Right renal pelvis (tissue), 4 donors: ENCODE measurements around the gene CCDC127. TPM values are rescaled to one million over a fixed set of nuclear protein-coding genes. Genes with fewer than 3 reads are reported as not detected.
"Not testable (repeated sequence)": the region's sequence is repeated elsewhere in the genome, so short reads cannot be mapped to it uniquely, and the experiment has no call there.

Experiments used
- DNase-seq, 4 donors: peaks; one replicate each; pipeline ENCODE4 v3.0.0-alpha.2; 2013; ENCODE audit warnings: low read depth in 4 of 4, low spot score in 3 of 4, missing footprints in 1 of 4
- polyA plus RNA-seq, 4 donors: library from polyadenylated mRNA; unstranded; fragments of 120-200 nt; gene quantifications; one replicate each; pipeline ENCODE4 v1.2.1, GENCODE V29; 2013; ENCODE audit not compliant: insufficient read length in 4 of 4

CCDC127 gene
- polyA plus RNA-seq, 4 donors, result 12.8 to 16.8 (median 14.1) TPM

DNA sequence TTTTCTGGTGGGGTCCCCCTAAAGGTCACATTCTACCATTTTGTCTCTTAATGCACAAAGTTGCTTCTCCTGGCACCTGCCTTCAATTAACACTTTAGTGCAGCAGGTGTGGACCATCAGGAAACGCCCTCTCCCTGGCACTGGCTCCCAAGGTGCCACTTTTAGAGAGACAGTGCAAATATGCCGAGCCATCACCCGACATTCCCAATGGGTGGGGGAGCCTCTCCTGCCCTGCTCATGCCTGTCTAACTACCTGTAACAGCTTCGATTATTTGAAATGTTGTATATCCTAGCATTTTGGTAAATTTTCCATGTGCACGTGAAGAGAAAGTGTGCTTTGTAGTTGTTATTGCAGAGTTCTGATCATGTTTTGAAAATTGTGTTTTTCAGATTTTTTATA is 39.8 kb downstream of the CCDC127 start:
- DNase-seq, result no peak

DNA sequence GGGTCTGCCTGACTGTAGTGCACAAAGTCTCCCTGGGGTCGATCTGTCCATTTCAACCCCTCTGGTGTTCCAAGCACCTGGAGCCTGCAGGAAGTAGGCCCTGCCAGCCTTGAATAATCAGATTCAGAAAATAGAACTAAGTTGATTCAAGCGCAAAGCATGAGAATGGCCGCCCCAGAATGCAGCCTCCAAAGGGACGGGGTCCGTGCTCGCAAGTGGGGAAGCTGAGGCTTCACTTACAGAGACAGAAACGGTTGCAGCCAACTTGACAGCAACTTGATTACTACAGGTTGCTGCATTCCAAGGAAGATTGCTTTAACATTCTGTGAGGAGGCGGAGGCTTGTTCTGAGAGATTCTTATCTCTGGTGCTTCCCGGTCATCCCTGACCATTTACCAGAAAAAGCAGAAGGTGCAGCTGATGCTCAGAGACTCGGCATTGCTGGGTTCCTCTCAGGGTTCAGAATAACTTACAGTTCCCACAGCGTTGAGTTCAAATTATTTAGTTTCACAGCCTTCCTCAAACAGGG is 41.6 kb downstream of the CCDC127 start:
- no peak for DNase-seq

DNA sequence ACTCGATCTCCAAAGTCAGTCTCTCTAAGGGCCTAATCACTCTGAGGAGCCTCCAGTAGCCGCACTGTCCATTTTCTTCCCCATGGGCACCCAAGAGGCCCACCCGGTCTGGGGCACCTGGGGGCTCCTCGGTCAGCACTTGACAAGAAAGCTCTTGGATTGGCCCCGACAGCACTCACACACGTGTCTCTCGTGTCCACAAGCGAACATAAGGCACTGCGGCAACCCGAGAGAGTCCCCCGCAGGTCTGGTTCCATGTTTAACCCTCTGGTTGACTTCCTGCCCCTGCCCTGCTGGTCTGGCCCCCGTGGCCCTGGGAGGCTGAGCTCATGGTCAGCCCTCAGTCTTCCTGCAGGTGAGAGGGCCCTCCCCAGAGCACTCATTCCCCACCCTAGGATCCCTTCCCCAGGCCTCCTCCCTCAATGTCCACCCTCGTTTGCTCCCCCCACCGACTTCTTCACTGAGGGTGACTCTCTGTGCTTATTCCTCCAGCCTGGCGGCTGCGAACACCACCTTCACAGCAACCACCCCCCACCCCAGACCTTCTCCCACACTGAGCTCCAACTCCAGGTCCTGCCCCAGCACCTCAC is 43.0 kb downstream of the CCDC127 start:
- DNase-seq, result no peak

DNA sequence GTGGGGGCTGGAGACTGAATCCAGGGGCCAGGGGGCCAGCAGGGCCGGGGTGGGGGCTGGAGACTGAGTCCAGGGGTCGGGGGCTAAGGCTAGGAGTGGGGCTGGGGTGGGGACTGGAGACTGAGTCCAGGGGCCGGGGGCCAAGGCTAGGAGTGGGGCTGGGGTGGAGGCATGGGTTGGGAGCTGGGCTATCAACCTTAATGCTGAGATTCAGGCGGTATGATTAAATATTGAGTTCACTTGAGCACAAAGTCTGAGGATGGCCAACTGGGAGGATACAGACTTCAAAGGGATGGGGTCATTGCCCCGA is 43.7 kb downstream of the CCDC127 start:
- DNase-seq, result no peak

DNA sequence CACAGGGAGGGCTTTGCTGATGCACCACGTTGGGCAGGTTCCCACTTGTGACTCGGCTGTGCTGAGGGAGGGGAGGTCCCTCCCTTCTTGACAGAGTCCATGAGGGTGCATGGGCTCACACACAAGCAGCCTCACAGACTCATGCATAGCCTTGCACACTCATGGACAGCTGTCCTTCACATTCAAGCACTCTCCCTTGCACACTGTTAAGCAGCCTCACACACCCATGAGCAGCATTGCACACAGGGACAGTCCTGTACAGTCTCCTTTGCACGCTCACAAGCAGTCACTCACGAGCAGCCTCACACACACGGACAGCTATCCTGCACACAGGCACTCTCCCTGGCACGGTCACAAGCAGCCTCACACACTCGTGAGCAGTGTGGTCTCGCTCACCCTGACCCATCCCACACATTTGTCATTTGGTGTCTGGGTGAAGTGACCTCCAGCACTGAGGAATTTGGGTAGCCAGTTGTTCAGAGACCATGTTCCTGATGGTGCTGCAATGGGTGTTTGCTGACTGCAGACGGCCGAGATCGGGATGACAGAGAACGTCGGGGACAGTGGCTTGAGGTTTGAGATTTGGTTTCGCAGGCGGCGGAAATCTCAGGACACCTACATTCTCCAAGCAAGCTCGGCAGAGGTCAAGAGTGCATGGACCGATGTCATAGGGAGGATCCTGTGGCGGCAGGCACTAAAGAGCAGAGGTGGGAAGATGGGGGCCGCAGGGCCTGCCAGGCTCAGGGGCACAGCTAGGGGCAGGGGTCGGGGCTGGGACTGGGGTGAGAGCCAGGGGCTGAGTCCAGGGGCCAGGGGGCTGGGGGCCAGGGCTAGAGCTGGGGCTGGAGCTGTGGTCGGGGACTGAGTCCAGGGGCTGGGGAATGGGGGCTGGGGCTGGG is 44.3 kb downstream of the CCDC127 start:
- no peak for DNase-seq

DNA sequence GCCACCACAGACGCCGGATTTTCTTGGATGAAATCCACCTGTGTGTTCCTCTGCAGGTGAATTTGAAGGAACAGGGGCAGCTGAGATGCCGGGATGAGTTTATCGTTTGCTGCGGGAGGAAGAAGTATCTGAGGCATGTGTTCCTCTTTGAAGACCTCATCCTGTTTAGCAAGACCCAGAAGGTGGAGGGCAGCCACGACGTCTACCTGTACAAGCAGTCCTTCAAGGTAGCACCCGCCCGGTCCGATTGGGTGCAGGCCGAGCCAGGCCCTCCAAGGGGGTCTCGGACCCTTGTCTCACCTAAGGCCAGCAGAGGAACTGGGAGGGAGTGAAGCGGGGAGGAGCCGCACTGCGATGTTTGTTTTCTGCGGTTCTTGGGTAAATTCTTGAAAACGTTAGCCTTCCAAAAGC is 45.1 kb downstream of the CCDC127 start:
- no peak for DNase-seq

DNA sequence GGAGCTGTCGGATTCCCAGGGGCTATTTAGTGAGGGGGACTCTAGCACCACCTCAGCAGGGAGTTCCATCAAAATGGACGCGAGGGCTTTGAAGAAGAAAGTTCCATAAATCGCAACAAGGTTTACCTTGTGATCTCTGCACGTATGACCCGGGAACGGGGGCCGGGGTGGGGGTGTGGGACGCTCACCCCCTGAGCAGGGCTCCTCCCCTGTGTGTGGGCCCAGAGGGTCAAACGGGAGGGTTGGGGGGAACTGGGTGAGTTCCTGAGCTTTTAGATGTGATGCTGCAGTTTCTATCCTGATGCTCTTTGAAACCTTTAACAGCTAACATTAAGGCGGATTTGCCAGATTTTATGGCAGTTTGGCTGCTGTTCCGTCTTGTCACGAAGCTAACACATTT is 45.5 kb downstream of the CCDC127 start:
- no peak for DNase-seq

DNA sequence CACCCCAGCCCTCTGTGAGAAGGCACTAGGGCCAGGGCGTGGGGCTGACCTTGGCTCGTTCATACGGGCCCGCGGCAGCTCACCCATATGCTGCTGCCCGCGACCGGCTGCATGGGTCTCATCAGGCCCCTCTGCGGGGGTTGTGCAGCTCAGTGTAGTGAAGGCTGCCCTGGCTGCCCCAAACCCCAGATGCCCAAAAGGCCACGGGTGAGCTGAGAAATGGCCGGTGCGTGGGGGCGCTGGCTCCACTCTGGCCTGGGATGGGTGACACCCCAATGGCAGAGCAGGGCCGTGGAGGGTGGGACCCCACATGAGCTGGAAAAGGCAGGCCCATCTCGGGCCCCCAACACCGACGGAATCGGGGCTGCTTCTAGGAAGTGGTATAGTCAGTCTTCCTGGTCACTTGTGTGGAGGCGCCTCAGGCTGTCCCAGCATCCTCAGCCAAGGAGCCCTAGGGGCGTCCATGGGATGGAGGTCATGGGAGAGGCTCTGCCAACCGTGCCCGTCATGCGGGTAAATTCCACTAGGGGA is 46.1 kb downstream of the CCDC127 start:
- DNase-seq, result no peak

DNA sequence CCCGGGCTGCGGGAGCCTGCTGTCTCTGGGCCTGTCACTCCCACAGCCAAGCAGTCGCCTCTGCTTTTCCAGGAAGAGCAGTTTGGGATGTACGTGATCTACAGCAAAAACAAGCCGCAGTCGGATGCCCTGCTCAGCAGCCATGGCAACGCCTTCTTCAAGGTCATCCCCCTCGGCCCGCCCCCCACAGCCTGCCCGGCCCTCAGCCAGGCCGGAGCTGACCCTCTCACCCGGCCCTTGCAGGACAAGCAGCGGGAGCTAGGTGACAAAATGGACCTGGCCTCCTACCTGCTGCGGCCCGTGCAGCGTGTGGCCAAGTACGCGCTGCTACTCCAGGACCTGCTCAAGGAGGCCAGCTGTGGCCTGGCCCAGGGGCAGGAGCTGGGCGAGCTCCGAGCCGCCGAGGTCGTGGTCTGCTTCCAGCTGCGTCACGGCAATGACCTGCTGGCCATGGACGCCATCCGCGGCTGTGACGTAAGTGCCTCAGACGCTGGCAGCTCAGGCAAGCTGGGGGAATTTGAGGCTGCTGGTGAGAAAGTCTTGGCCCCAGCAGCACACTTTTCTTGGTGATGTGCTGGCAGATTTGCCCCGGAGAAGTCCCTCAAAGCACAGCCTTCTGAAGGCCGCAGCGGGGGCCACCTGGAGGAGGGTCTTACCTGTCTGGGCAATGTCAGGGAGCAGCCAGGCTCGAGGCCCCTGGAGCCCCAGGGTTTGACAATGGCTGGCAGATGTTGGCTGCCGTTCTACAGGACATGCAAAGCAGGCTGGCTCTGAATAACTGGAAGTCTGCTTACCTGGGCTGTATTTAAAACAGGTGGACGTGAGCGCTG is 46.8 kb downstream of the CCDC127 start:
- no peak for DNase-seq

DNA sequence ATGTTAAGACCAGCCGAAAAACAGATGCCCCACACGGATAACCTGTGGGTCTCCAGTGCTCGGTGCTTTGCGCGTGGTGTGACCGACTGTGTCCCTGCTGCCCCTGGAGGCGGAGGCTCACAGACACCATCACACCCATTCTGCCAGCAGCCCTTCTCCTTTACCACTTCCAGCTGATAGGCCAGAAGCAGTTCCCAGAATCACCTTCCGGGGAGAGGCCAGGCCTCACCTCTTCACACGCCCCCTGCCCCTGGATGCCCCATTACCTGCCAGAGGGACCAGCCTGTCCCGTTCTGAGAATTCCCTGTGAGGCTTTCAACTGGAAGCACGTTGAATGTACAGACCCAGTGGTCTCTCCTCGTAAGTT is 48.2 kb downstream of the CCDC127 start:
- no peak for DNase-seq

DNA sequence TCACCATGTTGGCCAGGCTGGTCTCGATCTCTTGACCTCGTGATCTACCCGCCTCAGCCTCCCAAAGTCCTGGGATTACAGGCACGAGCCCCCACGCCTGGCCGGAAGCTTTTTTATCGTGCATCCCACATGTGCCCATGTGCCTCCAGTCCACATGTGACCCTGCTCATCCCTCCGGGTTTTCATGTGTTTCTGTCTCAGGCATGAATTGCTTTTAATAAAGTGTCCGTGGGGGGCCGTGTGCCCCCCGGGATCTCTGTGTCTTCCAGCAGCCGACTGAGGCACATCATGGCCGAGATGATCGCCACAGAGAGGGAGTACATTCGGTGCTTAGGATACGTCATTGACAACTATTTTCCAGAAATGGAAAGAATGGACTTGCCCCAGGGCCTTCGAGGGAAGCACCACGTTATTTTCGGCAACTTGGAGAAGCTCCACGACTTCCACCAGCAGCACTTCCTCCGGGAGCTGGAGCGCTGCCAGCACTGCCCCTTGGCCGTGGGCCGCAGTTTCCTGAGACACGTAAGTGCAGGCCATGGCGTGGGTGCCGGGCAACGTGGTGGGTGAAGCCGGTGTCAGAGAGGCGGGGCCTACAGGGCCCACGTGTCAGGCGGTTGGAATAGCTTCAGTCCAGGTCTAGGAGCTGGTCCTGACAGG is 48.8 kb downstream of the CCDC127 start:
- DNase-seq, result no peak

DNA sequence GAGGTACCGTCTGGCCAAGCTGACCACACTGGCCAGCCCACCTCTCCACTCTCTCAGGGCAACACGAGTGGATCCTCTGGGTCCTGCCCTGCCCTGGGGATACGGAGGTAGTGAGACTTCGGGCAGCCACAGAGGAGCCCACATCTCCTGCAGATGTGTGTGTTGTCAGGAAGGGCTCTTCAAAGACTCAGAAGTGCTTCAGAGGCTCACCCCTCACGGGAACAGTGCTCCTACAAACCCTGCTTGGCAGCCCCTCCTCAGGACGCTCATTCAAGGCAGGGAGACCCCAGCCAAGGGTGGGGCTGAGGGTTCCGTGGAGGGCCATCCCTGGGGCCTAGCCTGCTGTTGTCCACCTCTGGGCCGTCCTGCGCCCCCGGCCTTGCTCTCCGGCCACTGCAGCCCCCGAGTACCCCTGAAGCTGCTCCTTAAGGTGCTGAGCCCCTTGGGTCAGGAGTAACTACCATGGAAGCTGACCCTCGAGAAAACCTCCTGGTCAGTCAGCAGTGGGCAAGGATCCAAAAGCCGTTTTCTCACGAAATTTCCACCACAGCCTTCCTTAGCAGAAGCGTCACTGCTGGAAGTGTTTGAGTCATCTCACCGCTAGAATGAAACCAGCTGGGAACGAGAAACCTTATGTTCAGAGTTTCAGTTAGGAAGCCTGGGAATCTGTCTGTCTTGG is 49.8 kb downstream of the CCDC127 start:
- no peak for DNase-seq

DNA sequence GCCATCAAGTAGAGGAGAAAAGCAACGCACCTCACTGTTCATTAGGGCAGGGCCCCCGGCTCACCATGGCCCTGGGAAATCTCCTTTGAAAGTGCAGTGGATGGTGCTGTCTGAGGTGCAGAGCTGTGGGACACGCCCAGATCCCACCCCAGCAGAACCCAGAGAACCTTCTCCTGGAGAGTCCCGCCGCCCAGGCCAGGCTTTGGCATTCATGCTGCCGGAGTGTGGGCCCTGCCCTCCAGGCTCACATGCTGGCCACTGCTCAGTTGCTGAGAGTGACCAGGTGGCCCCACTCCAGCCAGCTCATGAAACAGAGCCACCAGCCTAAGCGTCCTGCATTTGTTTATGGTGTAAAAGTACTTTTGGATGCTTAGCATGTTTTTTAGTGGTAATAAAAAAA is 50.4 kb downstream of the CCDC127 start:
- DNase-seq, result no peak

DNA sequence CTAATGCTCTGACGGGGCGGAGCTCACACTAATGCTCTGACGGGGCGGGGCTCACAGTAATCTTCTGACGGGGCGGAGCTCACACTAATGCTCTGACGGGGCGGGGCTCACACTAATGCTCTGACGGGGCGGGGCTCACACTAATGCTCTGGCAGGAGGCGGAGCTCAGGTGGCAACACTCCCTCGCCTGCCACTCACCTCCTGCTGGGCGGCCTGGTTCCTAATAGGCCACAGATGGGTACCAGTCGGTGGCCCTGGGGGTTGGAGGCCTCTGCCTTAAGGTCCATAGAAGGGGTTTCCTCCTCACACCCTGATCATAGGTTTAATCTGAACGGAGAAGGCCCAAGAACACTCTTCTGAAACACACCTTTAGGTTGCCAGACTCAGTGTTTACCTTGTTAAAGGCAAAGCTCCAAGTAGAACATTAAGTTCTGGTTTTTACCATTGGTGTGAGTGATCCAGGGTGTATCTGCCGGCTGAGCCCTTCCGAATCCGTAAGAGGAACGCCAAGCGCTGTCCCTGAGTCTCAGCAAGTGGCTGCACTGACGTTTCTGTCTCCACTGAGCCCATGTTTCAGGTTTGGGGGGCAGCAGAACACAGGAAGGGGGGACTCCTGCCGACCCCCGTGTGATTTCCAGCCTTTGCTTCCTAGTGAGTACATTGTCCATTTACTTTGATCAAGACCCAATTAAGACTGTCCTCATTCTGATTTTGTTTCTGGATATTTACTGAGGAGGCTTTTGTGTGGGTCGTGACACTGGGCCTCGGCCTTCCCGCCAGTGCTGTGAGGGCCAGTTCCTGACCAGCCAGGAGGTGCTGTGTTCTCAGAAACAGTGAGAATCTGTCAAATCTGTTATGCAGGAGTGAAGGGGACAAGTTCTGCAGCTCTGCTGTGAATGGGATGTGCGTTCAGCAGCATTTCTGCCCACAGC is 51.2 kb downstream of the CCDC127 start:
- DNase-seq, result no peak

DNA sequence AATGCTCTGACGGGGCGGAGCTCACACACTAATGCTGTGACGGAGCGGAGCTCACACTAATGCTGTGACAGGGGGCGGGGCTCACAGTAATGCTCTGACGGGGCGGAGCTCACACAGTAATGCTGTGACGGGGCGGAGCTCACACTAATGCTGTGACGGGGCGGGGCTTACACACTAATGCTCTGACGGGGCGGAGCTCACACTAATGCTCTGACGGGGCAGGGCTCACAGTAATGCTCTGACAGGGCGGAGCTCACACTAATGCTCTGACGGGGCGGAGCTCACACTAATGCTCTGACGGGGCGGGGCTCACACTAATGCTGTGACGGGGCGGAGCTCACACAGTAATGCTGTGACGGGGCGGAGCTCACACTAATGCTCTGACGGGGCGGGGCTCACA is 53.2 kb downstream of the CCDC127 start:
- not testable (repeated sequence) for DNase-seq

DNA sequence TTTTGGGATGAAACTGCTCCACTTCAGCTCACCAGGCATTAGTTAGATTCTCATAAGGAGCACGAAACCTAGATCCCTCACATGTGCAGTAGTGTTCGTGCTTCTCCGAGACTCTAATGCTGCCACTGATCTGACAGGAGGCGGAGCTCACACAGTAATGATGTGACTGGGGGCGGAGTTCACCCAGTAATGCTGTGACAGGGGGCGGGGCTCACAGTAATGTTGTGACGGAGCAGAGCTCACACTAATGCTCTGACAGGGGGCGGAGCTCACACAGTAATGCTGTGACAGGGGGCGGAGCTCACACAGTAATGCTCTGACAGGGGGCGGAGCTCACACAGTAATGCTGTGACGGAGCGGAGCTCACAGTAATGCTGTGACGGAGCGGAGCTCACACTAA is 53.7 kb downstream of the CCDC127 start:
- DNase-seq, result no peak

DNA sequence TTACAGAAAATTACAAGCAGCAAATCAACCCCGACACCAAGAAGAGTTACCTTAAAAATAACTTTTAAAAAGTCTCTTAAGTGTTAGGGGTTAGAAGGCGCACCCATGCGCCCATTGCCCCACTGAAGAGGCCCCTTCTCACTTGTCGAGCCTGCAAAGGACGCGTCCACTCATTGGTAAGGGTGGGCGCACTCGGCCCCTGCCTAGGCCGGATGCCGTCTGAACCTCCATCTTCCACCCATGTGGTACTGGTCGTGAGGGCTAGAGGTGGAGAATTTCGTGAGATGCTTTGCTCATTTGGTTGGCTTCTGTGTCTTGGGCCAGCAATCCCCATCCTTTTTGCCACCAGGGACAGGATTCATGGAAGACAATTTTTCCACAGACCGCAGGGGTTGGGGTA is 54.1 kb downstream of the CCDC127 start:
- no peak for DNase-seq

DNA sequence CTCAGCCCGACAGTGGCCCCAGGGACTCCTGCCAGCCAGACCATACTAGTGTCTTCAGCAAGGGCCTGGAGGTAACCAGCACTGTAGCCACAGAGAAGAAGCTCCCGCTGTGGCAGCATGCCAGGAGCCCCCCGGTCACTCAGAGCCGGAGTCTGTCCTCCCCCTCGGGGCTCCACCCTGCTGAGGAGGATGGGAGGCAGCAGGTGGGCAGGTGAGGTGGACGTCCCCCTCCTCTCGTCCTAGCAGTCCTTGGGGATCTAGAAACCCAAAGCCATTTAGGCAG is 54.7 kb downstream of the CCDC127 start:
- no peak for DNase-seq
